HEK293 (cell line): Measurements from ENCODE around the gene TTLL10.

Experiments used
- CTCF ChIA-PET: fragments of 350-600 bp; formaldehyde crosslinking; extraction: SDS; loops from one replicate; lab custom pipeline; 2021; ENCODE audit warnings: antibody characterized with exemption; lab: Yijun Ruan, JAX
- POLR2A ChIA-PET: fragments of 300-600 bp; formaldehyde crosslinking; extraction: SDS; loops from one replicate; lab custom pipeline; 2020; ENCODE audit warnings: antibody characterized with exemption, inconsistent platforms; lab: Yijun Ruan, JAX
- H3K27ac ChIP-seq: fragments of 200-500 bp; sonication (Bioruptor generic); 2 replicates; pipeline ENCODE4 v1.5.1; 2014; ENCODE audit warnings: low read depth, low read length, control low read depth, inconsistent platforms; ENCODE audit errors: extremely low read depth
- H3K36me3 ChIP-seq, 2 experiments: fragments of 200-500 bp in 1 of 2; sonication (Bioruptor generic) in 1 of 2; 1 replicate in 1 of 2; 2 replicates in 1 of 2; pipeline ENCODE4 v1.5.1; 2014 to 2017; ENCODE audit warnings: inconsistent platforms in 2 of 2, low read length in 2 of 2; ENCODE audit not compliant: control insufficient read depth in 2 of 2, insufficient read depth in 1 of 2
- H3K4me1 ChIP-seq: fragments of 200-500 bp; sonication (Bioruptor generic); 2 replicates; pipeline ENCODE4 v1.5.1; 2014; ENCODE audit warnings: mild to moderate bottlenecking, low read length, inconsistent platforms; ENCODE audit not compliant: control insufficient read depth, insufficient read depth
- H3K4me3 ChIP-seq: 2 replicates; pipeline ENCODE4 v1.5.1; 2011; ENCODE audit warnings: low read depth, mild to moderate bottlenecking, control low read depth, low read length, moderate library complexity
- H3K9me3 ChIP-seq: fragments of 200-500 bp; sonication (Bioruptor generic); 2 replicates; pipeline ENCODE4 v1.5.1; 2014; ENCODE audit warnings: low read depth, low read length, inconsistent platforms; ENCODE audit not compliant: control insufficient read depth, insufficient read depth
- HIC1 ChIP-seq: fragments of 450-650 bp; formaldehyde crosslinking; IDR thresholded peaks from 2 replicates; pipeline ENCODE4 v1.5.1; 2016; ENCODE audit warnings: missing biosample characterization, missing genetic modification characterization
- INSM2 ChIP-seq: fragments of 450-650 bp; formaldehyde crosslinking; IDR thresholded peaks from 2 replicates; pipeline ENCODE4 v1.5.1; 2016; ENCODE audit warnings: missing biosample characterization, missing genetic modification characterization
- KLF1 ChIP-seq: fragments of 450-650 bp; formaldehyde crosslinking; IDR thresholded peaks from 2 replicates; pipeline ENCODE4 v1.5.1; 2016; ENCODE audit warnings: missing biosample characterization, missing genetic modification characterization
- KLF8 ChIP-seq: fragments of 450-650 bp; formaldehyde crosslinking; IDR thresholded peaks from 2 replicates; pipeline ENCODE4 v1.5.1; 2016; ENCODE audit warnings: missing biosample characterization, missing genetic modification characterization
- MEIS1 ChIP-seq: sonication (generic); formaldehyde crosslinking; IDR thresholded peaks from 2 replicates; pipeline ENCODE4 v1.8.1; 2022; ENCODE audit warnings: missing genetic modification reagents, mild to moderate bottlenecking, borderline replicate concordance
- MZF1 ChIP-seq: fragments of 450-650 bp; formaldehyde crosslinking; IDR thresholded peaks from 2 replicates; pipeline ENCODE4 v1.5.1; 2017; ENCODE audit warnings: missing biosample characterization, missing genetic modification characterization, borderline replicate concordance
- PBX3 ChIP-seq: sonication (generic); formaldehyde crosslinking; IDR thresholded peaks from 2 replicates; pipeline ENCODE4 v1.8.1; 2022; ENCODE audit warnings: mild to moderate bottlenecking, moderate library complexity, missing genetic modification reagents
- TCF7L2 ChIP-seq: IDR thresholded peaks from 2 replicates; pipeline ENCODE4 v1.6.1; 2011; ENCODE audit warnings: low read depth, mild to moderate bottlenecking, inconsistent platforms, low read length, moderate library complexity, borderline replicate concordance
- ZBTB10 ChIP-seq: fragments of 450-650 bp; formaldehyde crosslinking; IDR thresholded peaks from 2 replicates; pipeline ENCODE4 v1.5.1; 2016; ENCODE audit warnings: missing biosample characterization, missing genetic modification characterization
- ZBTB21 ChIP-seq: fragments of 450-650 bp; formaldehyde crosslinking; IDR thresholded peaks from 2 replicates; pipeline ENCODE4 v1.5.1; 2017; ENCODE audit warnings: missing biosample characterization, missing genetic modification characterization
- ZBTB49 ChIP-seq: fragments of 450-650 bp; formaldehyde crosslinking; IDR thresholded peaks from 2 replicates; pipeline ENCODE4 v1.5.1; 2016; ENCODE audit warnings: missing biosample characterization, missing genetic modification characterization, low read depth
- ZNF175 ChIP-seq: fragments of 450-650 bp; formaldehyde crosslinking; IDR thresholded peaks from 2 replicates; pipeline ENCODE4 v1.5.1; 2016; ENCODE audit warnings: missing biosample characterization, missing genetic modification characterization
- ZNF214 ChIP-seq: fragments of 450-650 bp; formaldehyde crosslinking; IDR thresholded peaks from 2 replicates; pipeline ENCODE4 v1.5.1; 2017; ENCODE audit warnings: missing biosample characterization, mild to moderate bottlenecking, missing genetic modification characterization, borderline replicate concordance
- ZNF266 ChIP-seq: fragments of 450-650 bp; formaldehyde crosslinking; IDR thresholded peaks from 2 replicates; pipeline ENCODE4 v1.5.1; 2016; ENCODE audit warnings: missing biosample characterization, missing genetic modification characterization, low read depth
- ZNF280C ChIP-seq: fragments of 450-650 bp; formaldehyde crosslinking; IDR thresholded peaks from 2 replicates; pipeline ENCODE4 v1.5.1; 2016; ENCODE audit warnings: missing biosample characterization, missing genetic modification characterization
- ZNF37A ChIP-seq: fragments of 450-650 bp; IDR thresholded peaks from 2 replicates; pipeline ENCODE4 v1.5.1; 2018; ENCODE audit warnings: missing biosample characterization, missing genetic modification characterization
- ZNF529 ChIP-seq: fragments of 450-650 bp; formaldehyde crosslinking; IDR thresholded peaks from 2 replicates; pipeline ENCODE4 v1.5.1; 2017; ENCODE audit warnings: missing genetic modification characterization, missing biosample characterization; ENCODE audit not compliant: insufficient replicate concordance
- ZNF558 ChIP-seq: fragments of 450-650 bp; formaldehyde crosslinking; IDR thresholded peaks from 2 replicates; pipeline ENCODE4 v1.5.1; 2016; ENCODE audit warnings: missing biosample characterization, missing genetic modification characterization
- ZNF830 ChIP-seq: fragments of 450-650 bp; IDR thresholded peaks from 2 replicates; pipeline ENCODE4 v1.5.0; 2018; ENCODE audit warnings: missing biosample characterization, missing genetic modification characterization, low read depth, mild to moderate bottlenecking, moderate library complexity
- ZXDB ChIP-seq: fragments of 450-650 bp; formaldehyde crosslinking; IDR thresholded peaks from 2 replicates; pipeline ENCODE4 v1.5.1; 2016; ENCODE audit warnings: missing biosample characterization, missing genetic modification characterization

The TTLL10 gene

GRCh38 chr1:1221887-1222574 lies 48.4 kb downstream of the TTLL10 start:
- no peak overlapping the region for H3K4me3 ChIP-seq
- ChIA-PET POLR2A (no interaction called here), CTCF (no interaction called here)
- peak; percentile 60 for TF ChIP-seq HIC1 (tag by site-specific recombination)
- TF ChIP-seq KLF1 (tag by site-specific recombination): peak; percentile 87
- TF ChIP-seq ZXDB (tag by site-specific recombination): no peak
- no peak for TF ChIP-seq TCF7L2
- TF ChIP-seq KLF8 (tag by site-specific recombination): 0 out of 2 replicates have a peak, but pooled peaks have one; percentile 18
- H3K9me3 ChIP-seq: no peaks in the 10 kb centered on the region
- no peaks in the 10 kb centered on the region for H3K4me1 ChIP-seq
- no peak overlapping the region for H3K27ac ChIP-seq
- peaks cover 4 to 98% of the 10 kb centered on the region in 2 experiments; a peak in 2 of 3 replicates for H3K36me3 ChIP-seq

GRCh38 chr1:1222575-1223225 lies 49.0 kb downstream of the TTLL10 start:
- Histone ChIP-seq H3K9me3 (no peaks in the 10 kb centered on the region), H3K4me1 (no peaks in the 10 kb centered on the region), H3K27ac (no peak overlapping the region), H3K4me3 (no peak overlapping the region), H3K36me3 (peaks cover 4 to 98% of the 10 kb centered on the region in 2 experiments; a peak in 2 of 3 replicates)
- CTCF ChIA-PET: no interaction called here
- POLR2A ChIA-PET: no interaction called here
- no peak for TF ChIP-seq MZF1 (tag by site-specific recombination)
- no peak for TF ChIP-seq ZBTB10 (tag by site-specific recombination)
- no peak for TF ChIP-seq MEIS1 (CRISPR knock-in tag)
- TF ChIP-seq ZNF266 (tag by site-specific recombination): no peak
- TF ChIP-seq KLF8 (tag by site-specific recombination): 0 out of 2 replicates have a peak, but pooled peaks have one; percentile 0
- no peak for TF ChIP-seq ZNF175 (tag by site-specific recombination)
- TF ChIP-seq INSM2 (tag by site-specific recombination): no peak
- TF ChIP-seq ZBTB21 (tag by site-specific recombination): no peak
- TF ChIP-seq PBX3 (CRISPR knock-in tag): 0 out of 2 replicates have a peak, but pooled peaks have one; percentile 28
- no peak for TF ChIP-seq ZNF214 (tag by site-specific recombination)
- TF ChIP-seq KLF1 (tag by site-specific recombination): peak; percentile 6; the same call in 1 of the 2 replicates
- TF ChIP-seq ZNF558 (tag by site-specific recombination): no peak
- TF ChIP-seq ZNF37A (tag by site-specific recombination): no peak
- no peak for TF ChIP-seq ZNF830
- no peak for TF ChIP-seq ZNF280C (tag by site-specific recombination)
- TF ChIP-seq ZNF529 (tag by site-specific recombination): no peak
- TF ChIP-seq ZBTB49 (tag by site-specific recombination): no peak
